ENCODE results near the gene RBFOX2.

DNA sequence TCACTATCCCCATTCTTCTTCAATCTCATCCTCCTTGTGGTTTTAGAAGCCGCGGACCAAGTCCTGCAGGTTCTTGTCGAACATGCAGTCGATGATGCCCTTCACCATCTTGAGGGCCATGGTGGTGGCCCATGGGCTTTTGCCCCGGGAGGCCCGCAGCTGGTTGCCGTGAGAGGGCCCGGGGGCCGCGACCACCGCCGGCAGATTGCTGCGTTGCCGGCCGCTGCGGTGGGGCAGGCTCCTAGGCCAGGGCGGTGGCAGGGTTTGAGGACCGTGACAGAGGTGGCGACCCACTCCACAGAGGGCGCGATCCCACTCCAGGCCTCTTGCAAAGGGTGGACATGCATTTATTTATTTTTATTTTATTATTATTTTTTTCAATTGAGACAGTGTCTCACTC, 244.0 kb downstream of the RBFOX2 start:
- TF ChIP-seq, protein P1, sequence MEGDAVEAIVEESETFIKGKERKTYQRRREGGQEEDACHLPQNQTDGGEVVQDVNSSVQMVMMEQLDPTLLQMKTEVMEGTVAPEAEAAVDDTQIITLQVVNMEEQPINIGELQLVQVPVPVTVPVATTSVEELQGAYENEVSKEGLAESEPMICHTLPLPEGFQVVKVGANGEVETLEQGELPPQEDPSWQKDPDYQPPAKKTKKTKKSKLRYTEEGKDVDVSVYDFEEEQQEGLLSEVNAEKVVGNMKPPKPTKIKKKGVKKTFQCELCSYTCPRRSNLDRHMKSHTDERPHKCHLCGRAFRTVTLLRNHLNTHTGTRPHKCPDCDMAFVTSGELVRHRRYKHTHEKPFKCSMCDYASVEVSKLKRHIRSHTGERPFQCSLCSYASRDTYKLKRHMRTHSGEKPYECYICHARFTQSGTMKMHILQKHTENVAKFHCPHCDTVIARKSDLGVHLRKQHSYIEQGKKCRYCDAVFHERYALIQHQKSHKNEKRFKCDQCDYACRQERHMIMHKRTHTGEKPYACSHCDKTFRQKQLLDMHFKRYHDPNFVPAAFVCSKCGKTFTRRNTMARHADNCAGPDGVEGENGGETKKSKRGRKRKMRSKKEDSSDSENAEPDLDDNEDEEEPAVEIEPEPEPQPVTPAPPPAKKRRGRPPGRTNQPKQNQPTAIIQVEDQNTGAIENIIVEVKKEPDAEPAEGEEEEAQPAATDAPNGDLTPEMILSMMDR (IDR thresholded peaks at IDR 0.05), result no peak
- no peak for TF ChIP-seq POLR2A (IDR thresholded peaks at IDR 0.05)
